Heart right ventricle (tissue), 16 donors: ENCODE measurements around the gene HERC3. TPM values are rescaled to one million over a fixed set of nuclear protein-coding genes. Genes with fewer than 3 reads are reported as not detected.

Experiments
- ATAC-seq, 8 donors: fragments of 200-7000 bp; cut with Tn5 transposase; one replicate each; pipeline ENCODE4 v1.9.1; 2020; ENCODE audit warnings: mild to moderate bottlenecking in 8 of 8, moderate library complexity in 8 of 8, moderate number of reproducible peaks in 1 of 8
- DNase-seq, 2 donors: peaks; one replicate each; pipeline ENCODE4 v3.0.0-alpha.2; 2020
- H3K27ac ChIP-seq, 10 donors: fragments of 200-600 bp; sonication (generic) in 2 of 10; one replicate each; pipeline versions ENCODE4 v1.5.0 to v1.8.0; 2020 to 2022; ENCODE audit warnings: mild to moderate bottlenecking in 3 of 10
- H3K27me3 ChIP-seq, 7 donors: fragments of 200-600 bp; one replicate each; pipeline ENCODE4 v1.8.0; 2021 to 2022; ENCODE audit warnings: mild to moderate bottlenecking in 2 of 7
- H3K36me3 ChIP-seq, 9 donors: fragments of 200-600 bp; sonication (generic) in 1 of 9; one replicate each; pipeline versions ENCODE4 v1.5.0 to v1.8.0; 2020 to 2022; ENCODE audit warnings: mild to moderate bottlenecking in 2 of 9
- H3K4me1 ChIP-seq, 9 donors: fragments of 200-600 bp; sonication (generic) in 1 of 9; one replicate each; pipeline versions ENCODE4 v1.5.0 to v1.8.0; 2020 to 2022; ENCODE audit warnings: mild to moderate bottlenecking in 4 of 9
- H3K4me3 ChIP-seq, 10 donors: fragments of 200-600 bp; sonication (generic) in 2 of 10; one replicate each; pipeline versions ENCODE4 v1.5.0 to v1.8.0; 2020 to 2022; ENCODE audit warnings: mild to moderate bottlenecking in 7 of 10, moderate library complexity in 2 of 10
- H3K9me3 ChIP-seq, 11 donors: fragments of 200-600 bp in 10 of 11; sonication (generic) in 2 of 11; one replicate each; pipeline versions ENCODE4 v1.5.0 to v1.8.0; 2013 to 2022; ENCODE audit warnings: mild to moderate bottlenecking in 2 of 11, control low read depth in 1 of 11, moderate library complexity in 1 of 11
- CTCF ChIP-seq, 9 donors: fragments of 200-600 bp; sonication (generic) in 2 of 9; IDR thresholded peaks; one replicate each; pipeline versions ENCODE4 v1.5.0 to v1.8.0; 2021 to 2022; ENCODE audit warnings: antibody characterized with exemption in 9 of 9, mild to moderate bottlenecking in 5 of 9, moderate library complexity in 1 of 9
- WGBS, 2 donors: extraction: QIAGEN DNeasy Blood & Tissue Kit; methylation state at CpG; one replicate each; pipeline ENCODE4 v1.1.7; 2013; ENCODE audit warnings: inconsistent platforms in 1 of 2; 5-methylcytosine and 5-hydroxymethylcytosine counted together
- intact Hi-C, 10 donors: fragments of 100-400 bp; cut with DNase I; formaldehyde crosslinking; loops; one replicate each; pipeline versions ENCODE4 v1.11.1 to v1.14.2; 2022
- polyA plus RNA-seq, 2 donors: library from polyadenylated mRNA; stranded (reverse); fragments of 200-250 nt; gene quantifications; one replicate each; pipeline ENCODE4 v1.2.3, GENCODE V29; 2013
- total RNA-seq, 10 donors: library from RNA; stranded (reverse); fragmentation: NEBNext Ultra II Directional in 3 of 10; extraction: Animal tissue kit (Norgen Biotek cat#: 25700) in 3 of 10; gene quantifications; one replicate each; pipeline versions ENCODE4 v1.2.1 to v1.2.4, GENCODE V29; 2021 to 2023
- donor health status: Arrhythmogenic right ventricular cardiomyopathy.
- donor health status: ischemic (EF 13 %, LVEDD 7.1; RV severe dilation, severe dysfunction).
- donor health status: healthy with polysubstance abuse.
- donor health status: DM: no; HTN: yes; CAD: no.
- donor health status: DM: no; HTN: no; CAD: no.
- donor health status: ischemic (EF 25% LVEDD 6.9; RV normal size, moderate dysfunction).
- donor health status: ischemic (EF 25% LVEDD 5.7; RV mildly dilated, moderate dysfunction).
- donor health status: healthy.
- donor health status: DM: yes; HTN: yes; CAD: no.
- donor health status: Ischemic cardiomyopathy.
- donor health status: ischemic (EF 35%, LVEDD 5.7; RV mildly dilated, moderate dysfunction).
- donor health status: nonischemic (EF 11% LVEDD 7.7; RV severe dilation, severe dysfunction).
- donor health status: DM: yes; HTN: yes; CAD: no.
- donor health status: PGD.
- donor health status: ischemic (EF 29% LVEDD 5.4; RV normal size, mild dysfunction).
- donor health status: nonischemic (EF 23%, LVEDD 6.1; RV moderate dilation, normal function).

HERC3 gene
- total and polyA plus RNA-seq, 12 donors = 8.5 to 62.6 (median 46.5) TPM

- Histone ChIP-seq H3K27ac (no peak overlapping the region), H3K9me3 (no peaks in the 10 kb centered on the region), H3K4me1 (peaks cover 0 to 18% (median 13%) of the 10 kb centered on the region in 9 donors), H3K4me3 (no peak overlapping the region), H3K27me3 (no peaks in the 10 kb centered on the region), H3K36me3 (peaks cover 0 to 68% (median 21%) of the 10 kb centered on the region in 9 donors)
- 84 to 90% methylated on average over 4 of the region's 4 CpGs for WGBS, 2 donors
- no peak for TF ChIP-seq CTCF (IDR thresholded peaks at IDR 0.05)
- intact Hi-C loops = loop anchor here in 1 of 10 donors (10.0 kb wide), 1 partner anchor 59 kb away; the partner anchor contains the start of gene HERC3
- ATAC-seq (no peak), DNase-seq (no peak)
Measured at GRCh38 chr4:88653371-88653946, 61.2 kb downstream of the HERC3 start.

- no peak overlapping the region for H3K4me3 ChIP-seq
- intact Hi-C loops = loop anchor here in 5 of 10 donors (5.0 to 10.0 kb wide), 2 partner anchors 60 to 63 kb away; partner anchors contain the start of gene HERC3 (in 5 of the 5)
- H3K36me3 ChIP-seq = peaks cover 0 to 83% (median 22%) of the 10 kb centered on the region in 9 donors
- DNase-seq = no peak
- peaks cover 0 to 12% (median 1%) of the 10 kb centered on the region in 9 donors for H3K4me1 ChIP-seq
- 77 to 81% methylated on average over 3 of the region's 3 CpGs for WGBS, 2 donors
- TF ChIP-seq CTCF (IDR thresholded peaks at IDR 0.05) = no peak
- ATAC-seq = no peak
- H3K27me3 ChIP-seq = no peaks in the 10 kb centered on the region
- H3K27ac ChIP-seq = no peak overlapping the region
- H3K9me3 ChIP-seq = no peaks in the 10 kb centered on the region
Measured at GRCh38 chr4:88655226-88655625, 62.9 kb downstream of the HERC3 start.

GRCh38 chr4:88659055-88659889 lies 67.0 kb downstream of the HERC3 start:
- intact Hi-C loops = loop anchor here in 7 of 10 donors (1.0 to 10.0 kb wide), 4 partner anchors 64 to 120 kb away; partner anchors contain the start of gene HERC3 (in 5 of the 7)
- ATAC-seq = peak; percentile 87 to 98 (median 96)
- WGBS, 2 donors = 37 to 40% methylated on average over 4 of the region's 4 CpGs
- Histone ChIP-seq H3K4me3 (no peak overlapping the region), H3K27me3 (no peaks in the 10 kb centered on the region), H3K27ac (peak overlapping the region in 3 of 10 donors; percentile 28 to 44 (median 28)), H3K4me1 (peaks cover 0 to 12% (median 0%) of the 10 kb centered on the region in 9 donors), H3K9me3 (no peaks in the 10 kb centered on the region), H3K36me3 (peaks cover 0 to 97% (median 24%) of the 10 kb centered on the region in 9 donors)
- DNase-seq = peak in 1 of 2 donors; percentile 46
- peak; percentile 39 to 81 (median 75) for TF ChIP-seq CTCF (IDR thresholded peaks at IDR 0.05)

GRCh38 chr4:88659890-88660208 lies 67.6 kb downstream of the HERC3 start:
- DNase-seq = no peak
- intact Hi-C loops = loop anchor here (1.0 to 10.0 kb wide), 6 partner anchors 65 to 128 kb away; partner anchors contain the start of gene HERC3 (in 5 of the 10)
- H3K27me3 ChIP-seq = no peaks in the 10 kb centered on the region
- no peak for TF ChIP-seq CTCF (IDR thresholded peaks at IDR 0.05)
- H3K4me1 ChIP-seq = peaks cover 0 to 12% (median 0%) of the 10 kb centered on the region in 9 donors
- peaks cover 0 to 97% (median 24%) of the 10 kb centered on the region in 9 donors for H3K36me3 ChIP-seq
- ATAC-seq = no peak
- H3K9me3 ChIP-seq = no peaks in the 10 kb centered on the region
- no peak overlapping the region for H3K27ac ChIP-seq
- H3K4me3 ChIP-seq = no peak overlapping the region
